PC-3 (cell line): ENCODE results near the gene EIF4G3. TPM values are rescaled to one million over a fixed set of nuclear protein-coding genes. Genes with fewer than 3 reads are reported as not detected.

Experiments used
- ATAC-seq: fragments of 200-7000 bp; cut with Tn5 transposase; 2 replicates; pipeline ENCODE4 v1.9.1; 2020; ENCODE audit warnings: mild to moderate bottlenecking, moderate library complexity
- BruUV-seq: library from RNA; stranded (reverse); fragments of 400-500 nt; replicated peaks from 2 replicates; lab custom pipeline; 2021; lab: Mats Ljungman, UMichigan
- CTCF ChIA-PET: fragments of 300-600 bp; sonication (Branson Sonifier 250); formaldehyde crosslinking; loops from one replicate; lab custom pipeline; 2022; ENCODE audit warnings: antibody characterized with exemption; lab: Charles Lee
- POLR2A ChIA-PET: fragments of 300-600 bp; sonication (Branson Sonifier 250); formaldehyde crosslinking; loops from one replicate; lab custom pipeline; 2022; ENCODE audit warnings: antibody characterized with exemption; ENCODE audit not compliant: unreplicated experiment; lab: Charles Lee
- DNase-seq: peaks from one replicate; pipeline ENCODE4 v3.0.0-alpha.2; 2015
- H2AFZ ChIP-seq: fragments of 300-600 bp; sonication (generic); 2 replicates; pipeline ENCODE4 v1.6.0; 2016; ENCODE audit warnings: antibody characterized with exemption, low read length
- H3F3A ChIP-seq: fragments of 300-600 bp; sonication (generic); one replicate; pipeline ENCODE4 v1.6.0; 2017; ENCODE audit warnings: antibody characterized with exemption, low read length, control low read depth, mild to moderate bottlenecking; ENCODE audit not compliant: unreplicated experiment
- H3K27ac ChIP-seq: fragments of 300-600 bp; sonication (generic); 2 replicates; pipeline ENCODE4 v1.5.1; 2016; ENCODE audit warnings: mild to moderate bottlenecking, low read length
- H3K27me3 ChIP-seq: fragments of 300-600 bp; sonication (generic); 2 replicates; pipeline ENCODE4 v1.6.1; 2016; ENCODE audit warnings: low read length, mixed read lengths
- H3K36me3 ChIP-seq: fragments of 300-600 bp; sonication (generic); 2 replicates; pipeline ENCODE4 v1.6.1; 2016; ENCODE audit warnings: low read depth, mixed run types, low read length, mixed read lengths
- H3K4me1 ChIP-seq: fragments of 300-600 bp; sonication (generic); 2 replicates; pipeline ENCODE4 v1.5.1; 2016; ENCODE audit warnings: low read length; ENCODE audit not compliant: insufficient read depth
- H3K4me2 ChIP-seq: fragments of 300-600 bp; sonication (generic); 2 replicates; pipeline ENCODE4 v1.6.0; 2016; ENCODE audit warnings: low read length
- H3K4me3 ChIP-seq: fragments of 300-600 bp; sonication (generic); 2 replicates; pipeline ENCODE4 v1.5.1; 2016; ENCODE audit warnings: mild to moderate bottlenecking, low read length, mixed read lengths
- H3K79me2 ChIP-seq: fragments of 300-600 bp; sonication (generic); 2 replicates; pipeline ENCODE4 v1.6.1; 2017; ENCODE audit warnings: low read length, mixed read lengths
- H3K9ac ChIP-seq: fragments of 300-600 bp; sonication (generic); 2 replicates; pipeline ENCODE4 v1.6.0; 2016; ENCODE audit warnings: mild to moderate bottlenecking, low read length
- H3K9me2 ChIP-seq: fragments of 300-600 bp; sonication (generic); replicated peaks from 2 replicates; pipeline ENCODE4 v1.6.1; 2016; ENCODE audit warnings: mixed run types, low read length, mixed read lengths
- H3K9me3 ChIP-seq: fragments of 300-600 bp; sonication (generic); 2 replicates; pipeline ENCODE4 v1.6.1; 2016; ENCODE audit warnings: low read length, mixed read lengths
- H4K20me1 ChIP-seq: fragments of 300-600 bp; sonication (generic); 2 replicates; pipeline ENCODE4 v1.6.1; 2016; ENCODE audit warnings: low read length, mixed read lengths
- EZH2 ChIP-seq: fragments of 300-600 bp; sonication (generic); IDR thresholded peaks from one replicate; pipeline ENCODE4 v1.6.1; 2017; ENCODE audit warnings: antibody characterized with exemption, mild to moderate bottlenecking, low read length; ENCODE audit not compliant: unreplicated experiment
- EZH2phosphoT487 ChIP-seq: fragments of 300-600 bp; sonication (generic); IDR thresholded peaks from 2 replicates; pipeline ENCODE4 v1.6.1; 2018; ENCODE audit warnings: mild to moderate bottlenecking, antibody characterized with exemption, low read length, borderline replicate concordance
- intact Hi-C: fragments of 100-400 bp; cut with micrococcal nuclease; formaldehyde crosslinking; loops from 2 replicates; pipeline ENCODE4 v1.9.0; 2023
- total RNA-seq: library from RNA; depleted of rRNA; stranded (reverse); fragments of >200 nt; gene quantifications from 2 replicates; pipeline ENCODE4 v1.2.3, GENCODE V29; 2014
- TF ChIP-seq, protein P1 (sequence below): fragments of 300-600 bp; sonication (generic); conservative IDR thresholded peaks from 2 replicates; pipeline ENCODE4 v1.5.1; 2017; ENCODE audit warnings: antibody characterized with exemption, low read depth, mild to moderate bottlenecking, low read length

EIF4G3 gene
- total RNA-seq, 1 experiment from 2014 or later, result 16.9 TPM

DNA sequence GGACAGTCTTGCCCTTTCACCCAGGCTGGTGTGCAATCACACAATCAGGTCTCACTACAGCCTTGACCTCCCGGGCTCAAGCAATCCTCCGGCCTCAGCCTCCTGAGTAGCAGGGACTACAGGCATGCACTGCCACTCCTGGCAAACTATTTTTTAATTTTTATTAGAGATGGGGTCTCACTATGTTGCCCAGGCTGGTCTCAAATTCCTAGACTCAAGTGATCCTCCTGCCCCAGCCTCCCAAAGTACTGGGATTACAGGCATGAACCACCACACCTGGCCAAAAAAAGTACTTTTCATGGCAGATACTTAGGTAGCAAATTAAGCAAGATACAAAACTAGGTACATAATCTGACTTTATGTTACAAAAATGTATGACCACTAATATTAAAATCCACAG, 8.3 kb downstream of the EIF4G3 start:
- POLR2A ChIA-PET, result no interaction called here
- no peaks in the 10 kb centered on the region for H4K20me1 ChIP-seq

GRCh38 chr1:21165646-21166045, 11.1 kb downstream of the EIF4G3 start:
- H3K9me3 ChIP-seq, result no peaks in the 10 kb centered on the region
- no peak overlapping the region for H3K4me2 ChIP-seq
- no peak for ATAC-seq
- DNase-seq, result no peak
- no peak for TF ChIP-seq EZH2phosphoT487
- no peak for TF ChIP-seq EZH2
- TF ChIP-seq, protein P1, sequence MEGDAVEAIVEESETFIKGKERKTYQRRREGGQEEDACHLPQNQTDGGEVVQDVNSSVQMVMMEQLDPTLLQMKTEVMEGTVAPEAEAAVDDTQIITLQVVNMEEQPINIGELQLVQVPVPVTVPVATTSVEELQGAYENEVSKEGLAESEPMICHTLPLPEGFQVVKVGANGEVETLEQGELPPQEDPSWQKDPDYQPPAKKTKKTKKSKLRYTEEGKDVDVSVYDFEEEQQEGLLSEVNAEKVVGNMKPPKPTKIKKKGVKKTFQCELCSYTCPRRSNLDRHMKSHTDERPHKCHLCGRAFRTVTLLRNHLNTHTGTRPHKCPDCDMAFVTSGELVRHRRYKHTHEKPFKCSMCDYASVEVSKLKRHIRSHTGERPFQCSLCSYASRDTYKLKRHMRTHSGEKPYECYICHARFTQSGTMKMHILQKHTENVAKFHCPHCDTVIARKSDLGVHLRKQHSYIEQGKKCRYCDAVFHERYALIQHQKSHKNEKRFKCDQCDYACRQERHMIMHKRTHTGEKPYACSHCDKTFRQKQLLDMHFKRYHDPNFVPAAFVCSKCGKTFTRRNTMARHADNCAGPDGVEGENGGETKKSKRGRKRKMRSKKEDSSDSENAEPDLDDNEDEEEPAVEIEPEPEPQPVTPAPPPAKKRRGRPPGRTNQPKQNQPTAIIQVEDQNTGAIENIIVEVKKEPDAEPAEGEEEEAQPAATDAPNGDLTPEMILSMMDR, result no peak
- H3K9me2 ChIP-seq, result no peaks in the 10 kb centered on the region
- intact Hi-C loops, result no loop called here
- H3K4me3 ChIP-seq, result no peak overlapping the region
- ChIA-PET POLR2A (interaction anchor here (0.5 kb wide), 1 partner anchor 29 kb away, joined by 9 read pairs; no protein-coding TSS in a partner anchor), CTCF (no interaction called here)
- H4K20me1 ChIP-seq, result no peaks in the 10 kb centered on the region
- BruUV-seq, result no TSS peak
- H2AFZ ChIP-seq, result no peak overlapping the region
- H3K36me3 ChIP-seq, result no peaks in the 10 kb centered on the region; the same call in 1 of the 2 replicates
- no peak overlapping the region for H3K9ac ChIP-seq
- peaks cover 68% of the 10 kb centered on the region for H3K79me2 ChIP-seq
- H3K27me3 ChIP-seq, result no peaks in the 10 kb centered on the region
- no peaks in the 10 kb centered on the region for H3K4me1 ChIP-seq
- no peak overlapping the region for H3K27ac ChIP-seq
- H3F3A ChIP-seq, result no peaks in the 10 kb centered on the region

More for the DNA sequence above, 8.3 kb downstream of the EIF4G3 start:
- Histone ChIP-seq H3K4me3 (no peak overlapping the region), H3K36me3 (no peaks in the 10 kb centered on the region; the same call in 1 of the 2 replicates), H2AFZ (no peak overlapping the region), H3K4me1 (no peaks in the 10 kb centered on the region), H3K27me3 (no peaks in the 10 kb centered on the region), H3K9ac (no peak overlapping the region), H3K79me2 (peaks cover 73% of the 10 kb centered on the region), H3K27ac (no peak overlapping the region), H3K4me2 (no peak overlapping the region), H3K9me3 (no peaks in the 10 kb centered on the region), H3F3A (no peaks in the 10 kb centered on the region), H3K9me2 (no peaks in the 10 kb centered on the region)
- no peak for DNase-seq
- intact Hi-C loops, result no loop called here
- TF ChIP-seq EZH2phosphoT487 (no peak), EZH2 (no peak)
- TF ChIP-seq, protein P1, result no peak
- CTCF ChIA-PET, result no interaction called here
- no TSS peak for BruUV-seq
- ATAC-seq, result no peak

DNA sequence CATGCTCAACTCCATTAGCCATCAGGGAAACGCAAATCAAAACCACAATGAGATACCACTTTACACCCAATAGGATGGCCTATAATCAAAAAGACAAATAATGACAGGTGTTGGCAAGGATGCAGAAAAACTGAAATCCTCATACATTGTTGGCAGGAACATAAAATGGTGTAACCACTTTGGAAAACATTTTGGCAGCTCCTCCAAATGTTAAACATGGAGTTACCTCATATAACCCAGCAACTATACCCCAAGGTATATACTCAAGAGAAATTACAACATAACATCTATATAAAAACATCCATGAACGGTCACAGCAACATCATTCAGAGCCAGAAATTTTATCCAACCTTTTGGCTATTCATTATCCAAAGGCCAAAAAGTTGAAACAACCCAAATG, 11.6 kb downstream of the EIF4G3 start:
- Histone ChIP-seq H3K9me2 (no peaks in the 10 kb centered on the region), H3K4me2 (no peak overlapping the region), H3K4me1 (0 out of 2 replicates have a peak, but pooled peaks cover 5% of the 10 kb centered on the region), H4K20me1 (no peaks in the 10 kb centered on the region), H3K36me3 (no peaks in the 10 kb centered on the region; the same call in 1 of the 2 replicates), H3K27me3 (no peaks in the 10 kb centered on the region), H3K9ac (no peak overlapping the region), H3F3A (no peaks in the 10 kb centered on the region), H3K9me3 (no peaks in the 10 kb centered on the region), H3K4me3 (no peak overlapping the region), H3K79me2 (peaks cover 68% of the 10 kb centered on the region), H2AFZ (no peak overlapping the region), H3K27ac (no peak overlapping the region)
- intact Hi-C loops, result no loop called here
- ChIA-PET POLR2A (no interaction called here), CTCF (no interaction called here)
- BruUV-seq, result no TSS peak
- TF ChIP-seq EZH2 (no peak), EZH2phosphoT487 (no peak)
- TF ChIP-seq, protein P1, result no peak
- no peak for ATAC-seq
- DNase-seq, result no peak
